Esophagus mucosa (tissue), 1 donor: ENCODE measurements around the gene BMF. TPM values are rescaled to one million over a fixed set of nuclear protein-coding genes. Genes with fewer than 3 reads are reported as not detected.
"Not testable (repeated sequence)": the region's sequence is repeated elsewhere in the genome, so short reads cannot be mapped to it uniquely, and the experiment has no call there.

ENCODE experiments used
- ATAC-seq: fragments of 200-7000 bp; cut with Tn5 transposase; one replicate; pipeline ENCODE4 v1.9.1; 2020
- total RNA-seq: library from RNA; stranded (reverse); gene quantifications from one replicate; pipeline ENCODE4 v1.2.4, GENCODE V29; 2023
- donor health status: DM: yes; HTN: yes; CAD: no.

The BMF gene
- total RNA-seq, 1 donor from 2014 or later = 1.5 TPM

DNA sequence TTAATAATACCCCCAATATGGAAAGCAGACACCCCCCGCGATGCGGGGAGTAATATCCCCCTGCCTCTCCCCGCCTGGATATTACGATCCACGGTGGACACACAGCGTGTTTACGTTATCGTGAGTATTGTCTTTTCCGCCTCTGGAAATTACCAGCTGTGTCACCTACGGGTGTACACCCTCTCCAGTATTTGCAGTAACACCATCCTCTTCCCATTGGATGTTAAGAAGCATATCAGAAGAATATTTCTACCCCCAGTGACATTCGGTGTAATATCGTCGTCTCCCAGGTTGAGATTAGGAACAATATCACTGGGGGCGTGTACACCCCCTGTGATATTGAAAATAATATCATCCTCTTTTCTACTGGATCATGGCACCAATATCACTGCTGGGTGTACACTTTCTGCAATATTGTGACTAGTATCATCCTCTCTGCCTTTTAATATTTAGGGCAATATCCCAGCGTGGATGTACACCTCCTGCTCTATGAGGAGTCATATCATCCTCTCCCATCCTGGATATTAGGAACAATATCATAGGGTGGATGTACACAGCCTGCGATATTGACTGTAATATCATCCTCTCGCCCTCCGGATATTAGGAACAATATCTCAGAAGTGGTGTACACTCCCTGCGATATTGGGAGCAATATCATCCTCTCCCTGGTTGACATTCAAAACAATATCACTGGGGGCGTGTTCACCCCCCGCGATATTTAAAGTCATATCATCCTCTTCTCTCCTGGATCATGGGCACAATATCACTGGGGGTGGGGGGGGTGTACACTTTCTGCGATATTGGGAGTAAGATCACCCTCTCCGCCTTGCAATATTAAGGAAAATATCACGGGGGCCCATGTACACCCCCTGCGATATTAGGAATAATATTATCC is 20.3 kb upstream of the BMF start:
- no peak for ATAC-seq

GRCh38 chr15:40125950-40126349 is 17.3 kb upstream of the BMF start:
- ATAC-seq = no peak

- ATAC-seq = peak; percentile 79
Measured at GRCh38 chr15:40124807-40125285, 16.2 kb upstream of the BMF start.

DNA sequence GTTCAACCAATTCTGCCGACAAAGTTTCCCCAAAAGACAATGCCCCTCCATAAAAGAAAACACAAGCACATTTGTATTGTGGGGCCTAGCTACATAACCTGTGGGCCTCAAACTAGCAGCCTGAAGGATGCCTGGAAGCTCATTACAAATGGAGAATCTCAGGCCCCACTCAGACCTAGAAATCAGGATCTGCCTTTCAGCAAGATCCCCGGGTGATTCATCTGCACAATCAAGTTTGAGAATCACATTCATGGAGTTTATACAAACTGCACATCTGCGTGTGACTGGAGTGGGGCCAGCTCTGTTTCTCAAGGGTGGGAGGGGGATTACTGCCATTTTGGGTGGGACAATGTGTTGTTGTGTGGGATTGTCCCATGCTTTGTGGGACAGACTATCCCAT is 15.7 kb upstream of the BMF start:
- ATAC-seq = not testable (repeated sequence)

- not testable (repeated sequence) for ATAC-seq
Measured at GRCh38 chr15:40123863-40124262, 15.2 kb upstream of the BMF start.

DNA sequence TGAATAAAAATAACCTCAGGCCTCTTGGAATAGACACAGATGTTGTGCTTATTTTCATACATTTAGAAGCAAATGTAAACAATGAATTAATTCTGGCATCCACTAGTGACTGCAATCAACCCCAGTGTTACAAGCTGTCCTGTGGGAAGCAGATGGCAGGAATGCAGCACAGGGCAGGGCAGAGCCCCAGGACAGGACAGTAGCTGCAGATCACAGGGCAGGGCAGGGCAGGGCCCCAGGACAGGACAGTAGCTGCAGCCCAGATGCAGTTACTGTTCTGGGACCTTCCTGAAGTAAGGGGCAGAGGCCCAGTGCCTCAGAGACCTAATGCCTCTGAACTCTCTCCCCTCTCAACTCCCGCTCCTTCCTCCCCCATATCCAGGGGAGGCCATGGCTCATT is 14.3 kb upstream of the BMF start:
- ATAC-seq = not testable (repeated sequence)

GRCh38 chr15:40121911-40122638 is 13.4 kb upstream of the BMF start:
- no peak for ATAC-seq

DNA sequence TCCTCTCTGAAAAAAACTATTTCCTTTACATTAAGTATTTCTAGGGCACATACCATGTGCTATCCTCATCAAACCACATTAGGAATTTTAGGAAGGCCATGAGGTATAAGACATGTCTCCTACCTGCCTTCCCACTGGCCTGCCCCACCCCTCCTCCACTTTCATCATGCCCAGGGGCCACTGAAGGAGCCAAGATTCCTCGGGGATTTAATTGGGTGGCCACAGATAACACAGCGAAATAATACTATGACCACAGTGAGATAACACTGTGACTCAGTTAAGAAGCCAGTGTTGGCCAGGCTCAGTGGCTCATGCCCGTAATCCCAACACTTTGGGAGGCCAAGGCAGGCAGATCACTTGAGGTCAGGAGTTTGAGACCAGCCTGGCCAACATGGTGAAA is 9.8 kb upstream of the BMF start:
- no peak for ATAC-seq

DNA sequence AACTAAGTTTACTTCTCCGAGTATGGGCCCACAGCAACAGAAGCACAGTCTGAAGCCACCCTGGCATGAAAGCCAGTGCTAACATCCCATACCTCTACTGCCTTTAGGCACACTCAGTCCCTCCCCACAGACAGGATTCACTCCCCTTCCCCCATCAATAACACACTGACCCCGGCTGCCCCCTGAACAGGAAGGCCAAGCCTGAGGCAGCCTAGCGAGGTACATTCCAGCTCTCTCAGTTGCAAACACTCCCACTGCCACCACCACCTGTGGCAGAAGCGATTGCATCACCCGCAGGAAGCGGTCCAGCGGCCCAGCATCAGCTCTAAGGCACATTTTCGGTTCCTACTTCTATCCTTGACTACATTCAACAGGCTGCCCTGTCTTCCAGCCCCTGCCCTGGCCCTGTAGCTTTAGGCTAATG is 7.0 kb upstream of the BMF start:
- peak; percentile 66 for ATAC-seq

- not testable (repeated sequence) for ATAC-seq
Measured at GRCh38 chr15:40115106-40115505, 6.4 kb upstream of the BMF start.

GRCh38 chr15:40114218-40114617 is 5.5 kb upstream of the BMF start:
- ATAC-seq = no peak

DNA sequence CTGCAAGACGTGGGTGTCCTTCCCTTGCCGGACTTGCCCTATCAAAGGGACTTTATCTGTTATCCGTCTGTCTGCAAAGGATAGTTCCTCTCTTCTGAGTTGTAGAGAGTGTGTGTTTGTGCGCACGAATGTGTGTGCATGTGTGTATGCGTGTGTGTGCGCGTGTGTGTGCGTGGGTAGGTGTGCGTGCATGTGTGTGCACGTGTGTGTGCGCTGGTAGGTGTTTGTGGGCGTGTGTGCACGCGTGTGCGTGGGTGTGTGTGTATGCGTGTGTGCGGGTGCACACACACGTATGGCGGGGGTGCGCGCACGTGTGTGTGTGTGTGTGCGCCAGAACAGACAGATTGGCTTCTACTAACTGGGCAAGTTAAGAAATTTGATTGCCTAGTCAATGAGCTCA is 4.1 kb upstream of the BMF start:
- no peak for ATAC-seq

DNA sequence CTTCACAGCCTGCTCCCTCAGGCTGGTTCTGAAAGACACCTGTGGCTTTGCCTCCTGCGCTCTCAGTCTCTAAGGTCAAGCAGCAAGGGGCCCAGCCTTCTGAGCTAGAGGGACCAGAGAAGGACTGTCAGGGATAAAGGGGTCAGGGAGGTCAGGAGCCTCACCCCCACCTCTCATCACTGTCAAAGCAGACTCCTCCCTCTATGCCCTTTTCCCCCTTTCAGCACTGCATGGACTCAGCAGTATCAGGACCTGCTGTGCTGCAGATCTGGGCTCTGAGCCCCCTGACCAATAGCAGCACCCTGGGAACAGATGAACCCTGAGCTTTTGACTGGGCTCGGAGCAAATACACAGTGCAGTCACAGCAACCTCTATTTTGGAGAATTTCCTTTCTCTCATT is 3.2 kb upstream of the BMF start:
- no peak for ATAC-seq

GRCh38 chr15:40110866-40111550 is 2.3 kb upstream of the BMF start:
- ATAC-seq = no peak

DNA sequence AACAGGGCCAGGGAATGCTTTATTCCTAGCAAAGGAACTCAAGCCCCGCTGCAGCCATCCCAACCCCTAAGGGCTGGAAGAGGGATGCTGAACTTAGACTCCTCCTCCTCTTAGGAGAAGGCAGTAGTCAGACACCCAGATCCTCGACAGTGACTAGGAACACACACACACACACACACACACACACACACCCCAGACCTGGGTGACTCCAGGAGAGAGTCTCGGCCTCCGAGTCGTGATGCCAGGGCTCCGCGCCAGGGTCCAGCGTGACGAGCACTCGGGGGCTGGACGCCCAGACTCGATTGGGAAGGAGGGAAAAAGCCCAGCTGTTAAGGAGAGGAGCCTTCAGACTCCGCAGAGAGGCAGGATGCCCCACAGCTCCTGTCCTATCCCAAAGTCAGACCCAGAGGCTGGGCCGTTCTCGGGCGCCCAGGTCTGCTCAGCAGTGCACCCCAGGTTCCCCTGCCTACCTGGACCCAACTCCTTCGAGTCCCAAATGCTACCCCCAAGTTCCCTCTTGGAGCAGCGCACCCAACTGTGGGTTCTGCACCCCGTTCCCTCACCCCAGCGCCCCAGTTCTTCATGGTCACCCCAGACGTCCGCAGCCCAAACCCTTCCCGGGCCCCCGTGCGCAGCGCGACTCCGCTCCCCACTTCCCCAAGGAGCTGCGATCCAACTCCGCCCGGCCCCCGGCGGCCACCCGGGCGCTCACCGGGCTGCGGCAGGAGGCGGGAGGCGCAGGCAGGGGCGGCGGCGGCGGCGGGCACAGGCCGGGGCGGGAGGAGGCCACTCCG is 421 bp downstream of the BMF start:
- peak; percentile 2 for ATAC-seq

- peak; percentile 51 for ATAC-seq
Measured at GRCh38 chr15:40106203-40107161, 2.2 kb downstream of the BMF start.

- ATAC-seq = no peak
Measured at GRCh38 chr15:40105517-40106202, 3.0 kb downstream of the BMF start.

GRCh38 chr15:40104865-40105516 is 3.7 kb downstream of the BMF start:
- peak; percentile 37 for ATAC-seq

DNA sequence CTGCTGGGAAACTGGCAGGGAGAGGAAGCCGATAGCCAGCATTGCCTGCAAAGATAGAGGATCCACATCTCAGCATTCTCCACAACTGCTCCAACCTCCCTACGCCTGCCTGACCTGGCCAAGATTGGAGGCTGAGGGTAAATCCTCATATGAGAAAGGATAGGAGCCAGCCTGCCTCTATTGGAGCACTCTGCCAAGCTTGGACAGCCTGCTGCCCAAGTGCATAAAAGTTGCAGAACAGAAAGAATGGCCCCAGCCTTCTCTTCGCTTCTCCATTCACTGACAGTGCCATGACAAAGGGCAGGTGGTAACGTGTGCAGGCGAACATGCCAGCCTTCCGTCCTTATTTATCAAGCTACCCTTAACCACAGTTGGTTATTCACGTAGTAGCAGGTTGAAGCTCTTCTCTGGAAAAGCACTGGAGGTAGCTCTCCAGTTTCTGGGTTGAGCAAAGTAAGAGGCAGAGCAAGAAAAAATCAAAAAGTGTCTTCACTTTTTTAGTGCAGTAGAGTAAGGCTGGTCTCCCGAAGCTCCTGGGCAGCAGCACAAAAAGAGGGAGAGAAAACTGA is 4.3 kb downstream of the BMF start:
- no peak for ATAC-seq
